HepG2 (cell line): ENCODE results near the gene SLCO3A1.

ENCODE experiments used
- FOXA3 ChIP-seq: IDR thresholded peaks from 2 replicates; pipeline ENCODE4 v1.6.1; 2016; ENCODE audit warnings: missing genetic modification reagents, missing compliant biosample characterization
- MYC ChIP-seq: sonication (generic); formaldehyde crosslinking; IDR thresholded peaks from 2 replicates; pipeline ENCODE4 v1.9.0; 2021; ENCODE audit warnings: missing genetic modification reagents, borderline replicate concordance

GRCh38 chr15:92101708-92102394 lies 248.3 kb downstream of the SLCO3A1 start:
- TF ChIP-seq FOXA3 (CRISPR knock-in tag) (no peak), MYC (CRISPR knock-in tag) (no peak)
